K562 (cell line): ENCODE results near the gene EHD3. TPM values are rescaled to one million over a fixed set of nuclear protein-coding genes. Genes with fewer than 3 reads are reported as not detected.

Source experiments
- ATAC-seq: fragments of 200-7000 bp; cut with Tn5 transposase; 3 replicates; pipeline ENCODE4 v1.9.1; 2020; ENCODE audit warnings: moderate library complexity
- Bru-seq: library from RNA; stranded (reverse); fragments of 400-500 nt; gene quantifications from one replicate; lab custom pipeline; 2021; lab: Mats Ljungman, UMichigan
- BruChase-seq, 2 experiments: library from RNA; stranded (reverse); fragments of 400-500 nt; gene quantifications; one replicate each; lab custom pipeline; 2021; lab: Mats Ljungman, UMichigan
- BruUV-seq: library from RNA; stranded (reverse); fragments of 400-500 nt; replicated peaks from 2 replicates; lab custom pipeline; 2021; lab: Mats Ljungman, UMichigan
- CTCF ChIA-PET: fragments of 300-600 bp; formaldehyde crosslinking; extraction: SDS; loops from one replicate; lab custom pipeline; 2021; ENCODE audit warnings: low intra/inter-chr PET ratio; lab: Yijun Ruan, JAX
- POLR2A ChIA-PET: fragments of 300-600, 350-650 bp; sonication (Branson Sonifier 250); formaldehyde crosslinking; extraction: SDS; loops from one replicate; lab custom pipeline; 2021; ENCODE audit warnings: antibody characterized with exemption, inconsistent platforms; lab: Yijun Ruan, JAX
- DNase-seq, 4 experiments: peaks; one replicate each; pipeline versions ENCODE4 v3.0.0 to v3.0.0-alpha.2; 2011 to 2018; ENCODE audit warnings: low spot score in 3 of 4, mixed read lengths in 3 of 4; ENCODE audit errors: extremely low read depth in 1 of 4
- FAIRE-seq: peaks from 2 replicates; lab custom pipeline; 2011; peaks lifted over from hg19 to GRCh38; lab: Jason Lieb, UNC
- H2AFZ ChIP-seq: 2 replicates; pipeline ENCODE4 v1.6.0; 2011; ENCODE audit warnings: low read depth, low read length, control low read depth, inconsistent platforms
- H3K27ac ChIP-seq: fragments of 200-600 bp; 3 replicates; pipeline ENCODE4 v1.8.0; 2011; ENCODE audit warnings: low read depth, mild to moderate bottlenecking, control low read depth, inconsistent platforms, low read length, moderate library complexity, mixed read lengths; ENCODE audit errors: extremely low read depth
- H3K27me3 ChIP-seq, 2 experiments: fragments of 300-600 bp in 1 of 2; 2 replicates in 1 of 2; 3 replicates in 1 of 2; pipeline versions ENCODE4 v1.6.0 to v1.8.0; 2011; ENCODE audit warnings: inconsistent platforms in 2 of 2, low read length in 2 of 2, mild to moderate bottlenecking in 1 of 2, mixed read lengths in 1 of 2, moderate library complexity in 1 of 2; ENCODE audit not compliant: control insufficient read depth in 2 of 2, insufficient read depth in 2 of 2
- H3K36me3 ChIP-seq: fragments of 300-600 bp; 3 replicates; pipeline ENCODE4 v1.8.0; 2011; ENCODE audit warnings: mild to moderate bottlenecking, low read length, inconsistent platforms; ENCODE audit not compliant: control insufficient read depth, insufficient read depth
- H3K4me1 ChIP-seq, 2 experiments: fragments of 200-600 bp in 1 of 2; replicated peaks in 1 of 2; 2 replicates in 1 of 2; 3 replicates in 1 of 2; pipeline versions ENCODE4 v1.5.1 to v1.8.0; 2011; ENCODE audit warnings: inconsistent platforms in 2 of 2, low read length in 2 of 2, mild to moderate bottlenecking in 1 of 2, mixed read lengths in 1 of 2, moderate library complexity in 1 of 2; ENCODE audit not compliant: control insufficient read depth in 2 of 2, insufficient read depth in 2 of 2
- H3K4me2 ChIP-seq: 2 replicates; pipeline ENCODE4 v1.6.1; 2011; ENCODE audit warnings: low read length, control low read depth, inconsistent platforms, mixed read lengths; ENCODE audit not compliant: insufficient read depth
- H3K4me3 ChIP-seq: fragments of 200-600 bp; sonication (generic), shearing (Covaris generic); 2 replicates; pipeline ENCODE4 v1.5.1; 2016; ENCODE audit warnings: control low read depth, inconsistent platforms
- H3K79me2 ChIP-seq: fragments of 200-600 bp; 3 replicates; pipeline ENCODE4 v1.8.0; 2011; ENCODE audit warnings: low read length, inconsistent platforms; ENCODE audit not compliant: control insufficient read depth, insufficient read depth
- H3K9ac ChIP-seq, 2 experiments: 2 replicates each; pipeline versions ENCODE4 v1.6.0 to v1.6.1; 2011; ENCODE audit warnings: low read depth in 2 of 2, low read length in 2 of 2, control low read depth in 1 of 2, inconsistent platforms in 1 of 2, mild to moderate bottlenecking in 1 of 2, mixed read lengths in 1 of 2; ENCODE audit not compliant: insufficient read depth in 1 of 2
- H3K9me1 ChIP-seq: one replicate; pipeline ENCODE4 v1.6.0; 2011; ENCODE audit warnings: inconsistent platforms, mild to moderate bottlenecking, low read length, moderate library complexity; ENCODE audit not compliant: control insufficient read depth, insufficient read depth
- H3K9me3 ChIP-seq: replicated peaks from 2 replicates; pipeline ENCODE4 v1.5.1; 2011; ENCODE audit warnings: low read depth, low read length, inconsistent platforms; ENCODE audit not compliant: control insufficient read depth, insufficient read depth
- H4K20me1 ChIP-seq: replicated peaks from 2 replicates; pipeline ENCODE4 v1.6.1; 2011; ENCODE audit warnings: low read length, inconsistent platforms, mixed read lengths; ENCODE audit not compliant: control insufficient read depth, insufficient read depth
- ATF1 ChIP-seq, 2 experiments: fragments of 450-650 bp in 1 of 2; IDR thresholded peaks; 2 replicates each; pipeline ENCODE4 v1.6.1; 2016; ENCODE audit warnings: missing compliant biosample characterization in 1 of 2, missing genetic modification characterization in 1 of 2
- EP400 ChIP-seq: fragments of 450-650 bp; IDR thresholded peaks from 2 replicates; pipeline ENCODE4 v1.6.1; 2017; ENCODE audit warnings: antibody characterized with exemption, mild to moderate bottlenecking, moderate library complexity
- RFX1 ChIP-seq: fragments of 450-650 bp; IDR thresholded peaks from 2 replicates; pipeline ENCODE4 v1.6.1; 2016; ENCODE audit warnings: mild to moderate bottlenecking, moderate library complexity
- ZNF224 ChIP-seq: sonication (generic); formaldehyde crosslinking; IDR thresholded peaks from 2 replicates; pipeline ENCODE4 v1.8.0; 2022; ENCODE audit warnings: mild to moderate bottlenecking, missing genetic modification reagents
- ZNF696 ChIP-seq: fragments of 250-450 bp; sonication (Bioruptor Pico); conservative IDR thresholded peaks from 2 replicates; pipeline ENCODE4 v1.4.0; 2020; ENCODE audit warnings: mild to moderate bottlenecking, moderate library complexity
- WGBS: fragments of 100-300 bp; shearing (Covaris generic); methylation state at CpG from one replicate; pipeline ENCODE4 v1.1.6; 2016; ENCODE audit warnings: low coverage, mixed read lengths; ENCODE audit not compliant: insufficient coverage; ENCODE audit errors: missing lambda C conversion rate; 5-methylcytosine and 5-hydroxymethylcytosine counted together
- in situ Hi-C: fragments of 300-500 bp; cut with MboI; formaldehyde crosslinking; loops from 4 replicates; pipeline ENCODE4 v1.15.0; 2018; ENCODE audit warnings: inconsistent platforms, mixed read lengths
- intact Hi-C: fragments of 100-400 bp; cut with micrococcal nuclease; formaldehyde crosslinking; loops from 2 replicates; pipeline ENCODE4 v1.14.2; 2022
- long read RNA-seq, 3 experiments: library from polyadenylated mRNA in 2 of 3; library from RNA in 1 of 3; unstranded in 2 of 3; stranded (forward) in 1 of 3; transcript quantifications; one replicate each; pipeline ENCODE4 v2.0.0, GENCODE V29; 2019 to 2022
- polyA minus RNA-seq, 3 experiments: library from RNA; depleted of rRNA, polyadenylated mRNA; stranded (reverse); fragments of >200 nt; gene quantifications; 2 replicates each; pipeline ENCODE4 v1.2.3, GENCODE V29; 2011
- polyA plus RNA-seq, 8 experiments: library from polyadenylated mRNA; depleted of rRNA in 4 of 8; stranded (reverse) in 5 of 8; unstranded in 3 of 8; fragments of >200 nt; fragmentation: Nextera tagmentation in 2 of 8; fragmentation: Illumina TruSeq in 1 of 8; extraction: Ambion mirVana in 2 of 8; extraction: Trizol in 1 of 8; gene quantifications; 2 replicates each; pipeline versions ENCODE4 v1.2.1 to v1.2.3, GENCODE V29; 2011 to 2014; ENCODE audit warnings: inconsistent platforms in 1 of 8, missing spikeins in 1 of 8
- total RNA-seq, 7 experiments: library from RNA; depleted of rRNA in 6 of 7; stranded (reverse); fragments of >200 nt in 6 of 7; fragmentation: Illumina TruSeq in 2 of 7; extraction: Trizol in 2 of 7; gene quantifications; 2 replicates each; pipeline versions ENCODE4 v1.2.1 to v1.2.3, GENCODE V29; 2011 to 2021; ENCODE audit warnings: low replicate concordance in 1 of 7
- TF ChIP-seq, protein P1 (sequence below): fragments of 200-800 bp; sonication (Bioruptor generic); IDR thresholded peaks from 2 replicates; pipeline ENCODE4 v1.6.1; 2016; ENCODE audit warnings: missing genetic modification characterization, missing compliant biosample characterization

Gene EHD3
- total RNA-seq (2011; cell fraction: chromatin; rRNA removed; ENCODE audit: low replicate concordance) = 0.14 TPM in 1 of 2 replicates, not detected in the other
- under 0.01 and 0.13 TPM in 2 replicates for total RNA-seq (2011; cell fraction: nucleolus; rRNA removed)
- total RNA-seq (2011; cell fraction: nucleoplasm; rRNA removed) = 0.07 TPM in 1 of 2 replicates, not detected in the other
- total RNA-seq (2014; rRNA removed) = under 0.01 and 0.04 TPM in 2 replicates
- 0.04 TPM in 1 of 2 replicates, not detected in the other for total RNA-seq (2014; rRNA removed; fragmentation: Illumina TruSeq; extraction: Trizol)
- total RNA-seq (2015; rRNA removed; fragmentation: Illumina TruSeq; extraction: Trizol) = 0.04 TPM in 1 of 2 replicates, not detected in the other
- total RNA-seq (2021) = 0.11 TPM in 1 of 2 replicates, not detected in the other
- 0.01 and 0.04 TPM in 2 replicates for polyA plus RNA-seq (2011; rRNA removed)
- polyA plus RNA-seq (2011; cell fraction: cytosol; rRNA removed) = 0.01 and 0.10 TPM in 2 replicates
- polyA plus RNA-seq (2011; cell fraction: nucleus; rRNA removed) = 0.06 TPM in 1 of 2 replicates, not detected in the other
- polyA plus RNA-seq (2012) = 0.05 and 0.14 TPM in 2 replicates
- polyA plus RNA-seq (2014; fragmentation: Illumina TruSeq; extraction: Trizol) = 0.01 TPM in 1 of 2 replicates, not detected in the other
- polyA plus RNA-seq (2014; fragmentation: Nextera tagmentation; extraction: Ambion mirVana) = not detected
- 0.03 TPM in 1 of 2 replicates, not detected in the other for polyA plus RNA-seq (2014; rRNA removed)
- 0.03 and 0.18 TPM in 2 replicates for polyA minus RNA-seq (2011; rRNA and poly(A)+ RNA removed)
- polyA minus RNA-seq (2011; cell fraction: cytosol; rRNA and poly(A)+ RNA removed) = not detected in 2 replicates
- polyA minus RNA-seq (2011; cell fraction: nucleus; rRNA and poly(A)+ RNA removed) = under 0.01 TPM in 1 of 2 replicates, not detected in the other
- percentile 13 among the genes with signal in this experiment for Bru-seq, nascent RNA
- BruChase-seq, experiment 1, labeled RNA remaining after a 2-hour chase = percentile 10 among the genes with signal in this experiment
- BruChase-seq, experiment 2, labeled RNA remaining after a 6-hour chase = percentile 9 among the genes with signal in this experiment
- long read RNA-seq, experiment 1, full-length matches to known transcripts = 1 of 1 reads
- long read RNA-seq, experiment 1, partial matches to known transcripts = 0 of 1 reads
- long read RNA-seq, experiment 1, other reads (novel, unspliced or antisense) = 0 of 1 reads
- long read RNA-seq, experiment 2 = 0 reads
- long read RNA-seq, experiment 3 = 0 reads

DNA sequence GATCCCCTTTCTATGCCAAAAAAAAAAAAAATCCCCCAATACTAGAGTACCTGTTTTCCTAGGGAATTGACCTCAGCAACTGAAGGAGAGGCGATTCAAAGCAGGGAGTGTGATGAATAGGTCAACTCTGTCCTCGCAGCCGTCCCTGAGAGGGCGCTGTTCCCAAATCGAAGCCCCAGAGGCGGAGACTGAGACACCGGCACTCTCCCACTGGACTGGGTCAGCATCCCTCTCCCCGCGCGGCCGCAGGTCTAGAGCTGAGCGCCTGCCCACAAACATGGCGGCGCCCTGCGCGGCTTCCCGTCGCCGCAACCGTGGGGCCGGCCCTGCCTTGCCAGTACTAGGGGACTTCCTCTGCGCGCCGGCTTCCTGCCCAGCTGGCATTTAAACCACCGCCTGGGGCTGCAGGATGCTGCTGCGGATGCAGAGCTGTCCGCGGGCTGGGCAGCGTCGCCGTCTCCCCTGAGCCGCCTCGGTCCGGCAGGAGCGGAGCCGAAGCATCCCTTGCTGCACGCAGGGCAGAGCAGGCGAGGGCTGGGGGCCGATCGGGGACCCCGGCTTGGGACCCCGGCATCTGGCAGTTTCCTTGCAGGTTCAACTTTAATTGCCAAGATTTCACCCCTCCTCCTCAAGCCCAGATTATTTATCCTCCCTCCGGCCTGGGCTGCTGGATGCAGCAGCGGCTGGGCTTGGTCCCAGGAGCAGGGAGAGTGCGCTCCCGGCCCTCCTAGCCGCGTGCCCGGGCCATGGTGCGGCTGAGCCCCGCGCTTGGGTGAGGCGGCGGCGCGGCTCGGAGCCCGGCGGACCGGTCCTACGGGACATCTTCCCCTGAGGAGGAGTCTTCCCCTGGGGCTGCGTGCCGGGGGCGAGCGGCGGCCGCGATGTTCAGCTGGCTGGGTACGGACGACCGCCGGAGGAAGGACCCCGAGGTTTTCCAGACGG is at the start of gene EHD3:
Gene EHD3, plus strand, starts transcription at position 412 of the 942 bp plus-strand sequence. Its CDS starts 470 bp downstream, at position 882.
- peak within 1 kb of the TSS; percentile 48; the same call in 1 of the 2 replicates for H2AFZ ChIP-seq
- H3K36me3 ChIP-seq = no peaks in the 10 kb centered on the region
- intact Hi-C loops = loop anchor here (10.0 kb wide), 1 partner anchor 101 kb away; no protein-coding TSS in a partner anchor
- H4K20me1 ChIP-seq = no peaks in the 10 kb centered on the region
- ChIA-PET POLR2A (no interaction called here), CTCF (no interaction called here)
- no peak within 1 kb of the TSS; the same call in 1 of the 2 replicates for H3K4me3 ChIP-seq
- ATAC-seq = peak; percentile 100
- no peaks in the 10 kb centered on the region for H3K9me3 ChIP-seq
- no TSS peak for BruUV-seq
- peak within 1 kb of the TSS in 1 of 2 experiments; percentile 45; a peak in 1 of 4 replicates for H3K9ac ChIP-seq
- 2% methylated on average over 30 of the region's 74 CpGs for WGBS
- peak; percentile 66 to 77 (median 70) for DNase-seq
- no peaks in the 10 kb centered on the region for H3K79me2 ChIP-seq
- in situ Hi-C loops = no loop called here
- no peak within 1 kb of the TSS for H3K27ac ChIP-seq
- peak within 1 kb of the TSS; percentile 50 for H3K4me2 ChIP-seq
- no peaks in the 10 kb centered on the region for H3K9me1 ChIP-seq
- H3K27me3 ChIP-seq = peaks cover 3 to 32% of the 10 kb centered on the region in 2 experiments; a peak in 2 of 5 replicates
- FAIRE-seq = peak; percentile 60
- peaks cover 0 to 11% of the 10 kb centered on the region in 2 experiments; a peak in 3 of 5 replicates for H3K4me1 ChIP-seq
- TF ChIP-seq, protein P1, sequence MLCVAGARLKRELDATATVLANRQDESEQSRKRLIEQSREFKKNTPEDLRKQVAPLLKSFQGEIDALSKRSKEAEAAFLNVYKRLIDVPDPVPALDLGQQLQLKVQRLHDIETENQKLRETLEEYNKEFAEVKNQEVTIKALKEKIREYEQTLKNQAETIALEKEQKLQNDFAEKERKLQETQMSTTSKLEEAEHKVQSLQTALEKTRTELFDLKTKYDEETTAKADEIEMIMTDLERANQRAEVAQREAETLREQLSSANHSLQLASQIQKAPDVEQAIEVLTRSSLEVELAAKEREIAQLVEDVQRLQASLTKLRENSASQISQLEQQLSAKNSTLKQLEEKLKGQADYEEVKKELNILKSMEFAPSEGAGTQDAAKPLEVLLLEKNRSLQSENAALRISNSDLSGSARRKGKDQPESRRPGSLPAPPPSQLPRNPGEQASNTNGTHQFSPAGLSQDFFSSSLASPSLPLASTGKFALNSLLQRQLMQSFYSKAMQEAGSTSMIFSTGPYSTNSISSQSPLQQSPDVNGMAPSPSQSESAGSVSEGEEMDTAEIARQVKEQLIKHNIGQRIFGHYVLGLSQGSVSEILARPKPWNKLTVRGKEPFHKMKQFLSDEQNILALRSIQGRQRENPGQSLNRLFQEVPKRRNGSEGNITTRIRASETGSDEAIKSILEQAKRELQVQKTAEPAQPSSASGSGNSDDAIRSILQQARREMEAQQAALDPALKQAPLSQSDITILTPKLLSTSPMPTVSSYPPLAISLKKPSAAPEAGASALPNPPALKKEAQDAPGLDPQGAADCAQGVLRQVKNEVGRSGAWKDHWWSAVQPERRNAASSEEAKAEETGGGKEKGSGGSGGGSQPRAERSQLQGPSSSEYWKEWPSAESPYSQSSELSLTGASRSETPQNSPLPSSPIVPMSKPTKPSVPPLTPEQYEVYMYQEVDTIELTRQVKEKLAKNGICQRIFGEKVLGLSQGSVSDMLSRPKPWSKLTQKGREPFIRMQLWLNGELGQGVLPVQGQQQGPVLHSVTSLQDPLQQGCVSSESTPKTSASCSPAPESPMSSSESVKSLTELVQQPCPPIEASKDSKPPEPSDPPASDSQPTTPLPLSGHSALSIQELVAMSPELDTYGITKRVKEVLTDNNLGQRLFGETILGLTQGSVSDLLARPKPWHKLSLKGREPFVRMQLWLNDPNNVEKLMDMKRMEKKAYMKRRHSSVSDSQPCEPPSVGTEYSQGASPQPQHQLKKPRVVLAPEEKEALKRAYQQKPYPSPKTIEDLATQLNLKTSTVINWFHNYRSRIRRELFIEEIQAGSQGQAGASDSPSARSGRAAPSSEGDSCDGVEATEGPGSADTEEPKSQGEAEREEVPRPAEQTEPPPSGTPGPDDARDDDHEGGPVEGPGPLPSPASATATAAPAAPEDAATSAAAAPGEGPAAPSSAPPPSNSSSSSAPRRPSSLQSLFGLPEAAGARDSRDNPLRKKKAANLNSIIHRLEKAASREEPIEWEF (CRISPR knock-in tag) = no peak
- no peak for TF ChIP-seq RFX1
- no peak for TF ChIP-seq ZNF696
- TF ChIP-seq EP400 = no peak
- TF ChIP-seq ZNF224 (CRISPR knock-in tag) = no peak
- TF ChIP-seq ATF1 (CRISPR knock-in tag; IDR thresholded peaks at IDR 0.05) = no peak
- TF ChIP-seq ATF1 (tag; IDR thresholded peaks at IDR 0.05) = no peak
